ENCODE measurements around the gene SLC25A23. TPM values are rescaled to one million over a fixed set of nuclear protein-coding genes. Genes with fewer than 3 reads are reported as not detected.

The SLC25A23 gene
- total RNA-seq, 1 experiment from 2014 or later = 59.5 TPM

DNA sequence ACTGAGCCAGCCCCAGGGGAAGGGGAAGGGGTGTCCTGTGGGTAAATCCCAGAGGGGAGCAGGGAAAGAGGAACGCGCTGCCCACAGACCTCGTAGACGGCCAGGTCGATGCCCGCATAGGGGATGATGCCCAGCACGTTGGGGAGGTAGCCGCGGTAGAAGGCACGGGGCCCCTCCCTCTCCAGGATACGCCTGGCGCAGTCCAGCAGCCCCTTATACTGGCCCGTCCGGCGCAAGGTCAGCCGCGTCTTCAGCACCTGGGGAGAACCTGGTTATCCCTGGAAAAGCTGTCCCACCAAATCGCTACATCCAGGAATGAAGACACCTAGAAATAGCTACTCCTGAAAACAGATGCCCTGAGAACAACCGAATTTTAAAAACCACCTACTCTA is 7.4 kb downstream of the SLC25A23 start:
- Histone ChIP-seq H3K4me2 (no peak overlapping the region), H3F3A (ENCODE audit: insufficient read depth, low read depth) (no peaks in the 10 kb centered on the region), H3K9me3 (ENCODE audit: insufficient read depth, low read depth) (no peaks in the 10 kb centered on the region), H3K27me3 (ENCODE audit: insufficient read depth, low read depth) (no peaks in the 10 kb centered on the region), H3K4me1 (replicated peaks; ENCODE audit: insufficient read depth) (no peaks in the 10 kb centered on the region), H3K27ac (no peak overlapping the region), H3K79me2 (ENCODE audit: low read depth) (no peaks in the 10 kb centered on the region), H3K9me2 (ENCODE audit: insufficient read depth) (no peaks in the 10 kb centered on the region), H3K36me3 (ENCODE audit: low read depth) (no peaks in the 10 kb centered on the region), H3K4me3 (no peak overlapping the region), H4K20me1 (ENCODE audit: insufficient read depth) (no peaks in the 10 kb centered on the region), H2AFZ (no peak overlapping the region)
- BruUV-seq (replicated peaks) = no TSS peak
- intact Hi-C loops (cut with micrococcal nuclease; ENCODE audit: unreplicated experiment) = no loop called here
- ChIA-PET CTCF (no interaction called here), POLR2A (ENCODE audit: unreplicated experiment) (no interaction called here)
- DNase-seq = no peak
- TF ChIP-seq, protein P1, sequence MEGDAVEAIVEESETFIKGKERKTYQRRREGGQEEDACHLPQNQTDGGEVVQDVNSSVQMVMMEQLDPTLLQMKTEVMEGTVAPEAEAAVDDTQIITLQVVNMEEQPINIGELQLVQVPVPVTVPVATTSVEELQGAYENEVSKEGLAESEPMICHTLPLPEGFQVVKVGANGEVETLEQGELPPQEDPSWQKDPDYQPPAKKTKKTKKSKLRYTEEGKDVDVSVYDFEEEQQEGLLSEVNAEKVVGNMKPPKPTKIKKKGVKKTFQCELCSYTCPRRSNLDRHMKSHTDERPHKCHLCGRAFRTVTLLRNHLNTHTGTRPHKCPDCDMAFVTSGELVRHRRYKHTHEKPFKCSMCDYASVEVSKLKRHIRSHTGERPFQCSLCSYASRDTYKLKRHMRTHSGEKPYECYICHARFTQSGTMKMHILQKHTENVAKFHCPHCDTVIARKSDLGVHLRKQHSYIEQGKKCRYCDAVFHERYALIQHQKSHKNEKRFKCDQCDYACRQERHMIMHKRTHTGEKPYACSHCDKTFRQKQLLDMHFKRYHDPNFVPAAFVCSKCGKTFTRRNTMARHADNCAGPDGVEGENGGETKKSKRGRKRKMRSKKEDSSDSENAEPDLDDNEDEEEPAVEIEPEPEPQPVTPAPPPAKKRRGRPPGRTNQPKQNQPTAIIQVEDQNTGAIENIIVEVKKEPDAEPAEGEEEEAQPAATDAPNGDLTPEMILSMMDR (conservative IDR thresholded peaks at IDR 0.05) = no peak
- no peak for TF ChIP-seq EZH2 (IDR thresholded peaks at IDR 0.05; ENCODE audit: low read depth)

DNA sequence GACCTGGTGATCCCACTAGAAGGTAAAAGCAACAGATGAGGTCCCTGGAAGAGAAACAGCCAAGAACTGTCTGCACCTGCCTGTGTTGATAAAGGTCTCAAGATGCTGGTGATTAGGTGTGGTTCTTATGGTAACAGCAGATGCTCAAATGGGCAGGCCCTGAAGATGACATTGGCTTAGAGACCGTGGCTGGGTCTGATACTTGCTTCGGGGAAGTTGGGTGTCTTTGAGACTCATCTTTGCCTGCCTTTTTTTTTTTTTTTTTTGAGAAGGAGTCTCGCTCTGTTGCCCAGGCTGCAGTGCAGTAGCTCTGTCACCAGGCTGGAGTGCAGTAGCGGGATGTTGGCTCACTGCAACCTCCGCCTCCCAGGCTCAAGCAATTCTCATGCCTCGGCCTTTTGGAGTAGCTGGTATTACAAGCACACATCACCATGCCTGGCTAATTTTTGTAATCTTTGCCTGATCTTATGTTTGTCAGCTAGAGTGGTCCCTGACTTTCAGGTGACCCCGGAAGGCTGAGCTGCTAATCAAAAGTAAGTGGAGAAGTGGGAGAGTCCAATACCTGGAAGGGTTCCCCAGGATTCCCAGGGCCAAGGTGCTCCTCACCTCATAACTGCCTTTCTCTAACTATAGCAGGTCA is 7.9 kb downstream of the SLC25A23 start:
- Histone ChIP-seq H4K20me1 (ENCODE audit: insufficient read depth) (no peaks in the 10 kb centered on the region), H3K36me3 (ENCODE audit: low read depth) (no peaks in the 10 kb centered on the region), H3K4me1 (replicated peaks; ENCODE audit: insufficient read depth) (no peaks in the 10 kb centered on the region), H3K9me3 (ENCODE audit: insufficient read depth, low read depth) (no peaks in the 10 kb centered on the region), H3K27ac (no peak overlapping the region), H3F3A (ENCODE audit: insufficient read depth, low read depth) (no peaks in the 10 kb centered on the region), H3K4me2 (no peak overlapping the region), H2AFZ (no peak overlapping the region), H3K9me2 (ENCODE audit: insufficient read depth) (no peaks in the 10 kb centered on the region), H3K27me3 (ENCODE audit: insufficient read depth, low read depth) (no peaks in the 10 kb centered on the region), H3K4me3 (no peak overlapping the region), H3K79me2 (ENCODE audit: low read depth) (no peaks in the 10 kb centered on the region)
- no peak for TF ChIP-seq EZH2 (IDR thresholded peaks at IDR 0.05; ENCODE audit: low read depth)
- TF ChIP-seq, protein P1 (conservative IDR thresholded peaks at IDR 0.05) = no peak
- intact Hi-C loops (cut with micrococcal nuclease; ENCODE audit: unreplicated experiment) = no loop called here
- DNase-seq = no peak
- ChIA-PET POLR2A (ENCODE audit: unreplicated experiment) (no interaction called here), CTCF (no interaction called here)
- BruUV-seq (replicated peaks) = no TSS peak

DNA sequence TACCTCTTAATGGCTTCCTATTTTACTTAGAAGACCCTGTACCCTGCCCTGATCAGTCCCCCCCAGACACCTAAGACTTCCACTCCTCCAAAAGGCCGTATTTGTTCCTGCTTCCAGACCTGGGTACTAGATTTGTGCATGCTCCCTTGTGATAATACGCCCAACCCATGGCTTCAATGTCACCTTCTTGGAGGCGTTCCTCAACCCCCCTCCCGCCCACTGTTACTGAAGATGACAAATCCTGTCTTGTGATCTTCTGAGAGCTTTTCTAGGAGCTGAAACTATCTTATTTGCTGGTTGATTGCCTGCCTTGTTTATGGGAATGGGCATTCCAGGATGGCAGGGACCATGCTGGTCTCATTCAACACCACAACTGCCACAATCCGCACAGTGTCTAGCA is 9.4 kb downstream of the SLC25A23 start:
- no peaks in the 10 kb centered on the region for H3K79me2 ChIP-seq (ENCODE audit: low read depth)
- no peaks in the 10 kb centered on the region for H4K20me1 ChIP-seq (ENCODE audit: insufficient read depth)
- no TSS peak for BruUV-seq (replicated peaks)
- H3K36me3 ChIP-seq (ENCODE audit: low read depth) = no peaks in the 10 kb centered on the region
- no peaks in the 10 kb centered on the region for H3K9me2 ChIP-seq (ENCODE audit: insufficient read depth)
- H3K4me1 ChIP-seq (replicated peaks; ENCODE audit: insufficient read depth) = no peaks in the 10 kb centered on the region
- no peak overlapping the region for H3K27ac ChIP-seq
- no peak overlapping the region for H3K4me2 ChIP-seq
- no peak overlapping the region for H2AFZ ChIP-seq
- no peak for DNase-seq
- TF ChIP-seq, protein P1 (conservative IDR thresholded peaks at IDR 0.05) = no peak
- TF ChIP-seq EZH2 (IDR thresholded peaks at IDR 0.05; ENCODE audit: low read depth) = no peak
- CTCF ChIA-PET = interaction anchor here (0.7 kb wide), 1 partner anchor 288 kb away, joined by 3 read pairs; no protein-coding TSS in a partner anchor
- no peak overlapping the region for H3K4me3 ChIP-seq
- POLR2A ChIA-PET (ENCODE audit: unreplicated experiment) = no interaction called here
- intact Hi-C loops (cut with micrococcal nuclease; ENCODE audit: unreplicated experiment) = no loop called here
- H3K9me3 ChIP-seq (ENCODE audit: insufficient read depth, low read depth) = no peaks in the 10 kb centered on the region
- H3F3A ChIP-seq (ENCODE audit: insufficient read depth, low read depth) = no peaks in the 10 kb centered on the region
- no peaks in the 10 kb centered on the region for H3K27me3 ChIP-seq (ENCODE audit: insufficient read depth, low read depth)
